HG02623 (cell line): ENCODE results near the gene TUBA1A.
"Not testable (repeated sequence)": the region's sequence is repeated elsewhere in the genome, so short reads cannot be mapped to it uniquely, and the experiment has no call there.

ENCODE experiments used
- ATAC-seq: cut with Tn5 transposase; IDR thresholded peaks from one replicate; pipeline ENCODE4 v1.9.1; 2021; ENCODE audit warnings: moderate library complexity; ENCODE audit not compliant: unreplicated experiment

Gene TUBA1A

DNA sequence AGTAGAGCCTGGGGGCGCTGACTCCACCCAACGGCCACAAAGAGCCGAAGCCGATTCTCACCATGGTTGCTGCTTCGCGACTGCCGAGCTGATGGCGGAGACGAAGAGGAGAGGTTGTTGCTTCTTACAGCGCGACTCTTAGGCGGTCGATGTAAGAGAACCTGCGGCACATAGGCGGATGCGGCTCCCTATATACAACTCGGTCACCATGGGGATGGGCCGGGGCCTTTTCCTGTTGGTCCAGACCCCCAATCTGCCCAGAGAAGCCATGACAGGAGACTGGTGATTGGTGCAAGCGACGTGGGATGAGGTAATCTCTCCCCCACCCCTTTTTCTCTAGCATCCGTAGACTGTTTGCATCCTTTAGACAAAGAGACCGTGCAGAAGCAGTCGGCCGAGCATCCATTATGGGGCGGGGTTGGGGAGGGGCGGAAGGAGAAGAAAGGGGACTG is at the start of gene TUBA1A:
Gene TUBA1A (minus strand): TSS at position 165 of the 452 bp plus-strand sequence. CDS start 101 bp downstream, at position 64.
- peak; percentile 88 for ATAC-seq

DNA sequence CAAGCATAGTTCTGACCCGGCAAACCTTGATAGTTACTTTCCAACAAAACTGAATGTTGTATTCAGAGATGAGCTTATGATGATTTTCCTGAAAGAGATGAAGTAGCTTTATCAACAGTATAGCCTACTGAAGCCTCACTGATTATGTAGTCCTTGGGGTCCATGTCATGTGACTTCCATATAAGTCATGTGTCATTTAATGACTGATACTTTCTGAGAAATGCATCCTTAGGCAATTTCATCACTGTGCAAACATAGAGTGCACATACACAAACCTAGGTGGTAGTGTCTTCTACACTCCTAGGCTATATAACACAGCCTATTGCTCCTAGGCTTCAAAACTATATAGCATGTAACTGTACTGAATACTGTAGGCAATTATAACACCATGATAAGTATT is 47.5 kb upstream of the TUBA1A start:
- ATAC-seq, result no peak

DNA sequence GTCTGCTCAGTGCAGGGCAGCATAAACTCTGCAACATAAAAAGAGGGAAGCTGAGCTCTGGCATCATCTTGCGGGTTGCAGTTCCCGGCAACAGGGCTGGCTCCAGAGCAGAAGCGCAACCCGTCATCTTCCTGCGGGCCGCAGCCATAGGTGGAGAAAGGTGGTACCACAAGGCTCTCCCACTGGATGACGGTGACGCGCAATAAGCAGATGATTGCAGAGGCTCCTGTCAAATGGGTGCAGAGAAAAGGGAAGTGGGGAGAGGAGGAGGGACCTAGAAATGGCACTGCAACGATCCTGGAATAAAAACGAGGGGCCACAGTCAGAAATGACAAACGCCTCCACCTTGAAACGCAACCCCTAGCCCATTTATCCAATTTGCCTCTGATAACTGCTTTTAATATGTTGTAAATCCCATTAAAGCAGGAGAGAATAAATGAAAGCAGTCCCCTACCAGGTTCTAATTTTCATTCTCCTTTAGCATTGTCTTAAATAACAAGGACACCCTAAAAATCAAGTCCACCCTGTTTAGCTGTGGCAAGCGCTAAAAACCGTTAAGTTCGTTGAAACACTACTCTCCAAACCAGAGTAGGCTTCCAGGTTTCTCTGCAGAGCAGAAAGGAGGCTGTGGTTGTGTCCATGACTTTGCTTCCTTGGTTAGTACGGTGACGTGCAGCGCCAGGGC is 45.1 kb upstream of the TUBA1A start:
- no peak for ATAC-seq

DNA sequence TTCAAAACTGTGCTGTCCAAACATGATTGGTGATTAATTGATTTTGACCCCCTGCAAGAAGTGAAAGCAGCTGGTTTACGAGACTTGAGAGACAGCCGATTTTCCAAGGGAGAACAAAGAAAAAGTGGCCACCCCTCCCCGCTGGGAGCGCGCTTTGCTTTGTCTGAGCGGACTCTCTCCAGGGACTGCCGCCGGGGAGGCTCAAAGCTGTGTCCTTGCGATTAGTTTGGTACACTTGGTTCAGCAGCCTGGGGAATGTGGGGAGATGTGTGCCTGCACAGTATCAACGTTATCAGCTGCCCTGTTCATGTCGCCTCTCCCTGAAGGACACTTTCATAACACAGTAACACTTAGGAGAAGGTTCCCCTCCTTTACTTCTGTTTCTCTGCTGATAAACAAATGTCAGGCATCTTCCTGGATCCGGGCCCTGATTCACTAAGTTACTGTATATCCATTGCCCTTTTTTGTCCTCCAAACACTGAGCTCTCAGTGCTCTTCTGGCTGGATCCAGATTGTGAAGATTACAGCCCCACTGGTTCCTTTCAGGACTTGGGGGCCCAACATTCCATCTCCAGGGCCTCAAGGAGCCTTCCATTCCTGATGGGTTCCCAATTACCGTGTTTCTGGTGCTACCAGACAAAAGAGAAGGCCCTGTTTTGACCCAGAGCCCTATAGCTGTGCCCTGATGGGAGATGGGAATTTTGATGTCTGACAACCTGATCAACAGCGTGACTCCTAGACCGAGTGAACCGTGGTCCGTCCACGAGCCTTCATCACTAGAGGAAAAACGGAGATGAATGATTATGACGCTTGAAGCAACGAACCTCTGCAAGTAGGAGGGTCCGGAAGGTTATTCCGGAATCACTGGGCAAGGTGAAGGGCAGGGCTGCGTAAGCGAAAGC is 44.3 kb upstream of the TUBA1A start:
- no peak for ATAC-seq

DNA sequence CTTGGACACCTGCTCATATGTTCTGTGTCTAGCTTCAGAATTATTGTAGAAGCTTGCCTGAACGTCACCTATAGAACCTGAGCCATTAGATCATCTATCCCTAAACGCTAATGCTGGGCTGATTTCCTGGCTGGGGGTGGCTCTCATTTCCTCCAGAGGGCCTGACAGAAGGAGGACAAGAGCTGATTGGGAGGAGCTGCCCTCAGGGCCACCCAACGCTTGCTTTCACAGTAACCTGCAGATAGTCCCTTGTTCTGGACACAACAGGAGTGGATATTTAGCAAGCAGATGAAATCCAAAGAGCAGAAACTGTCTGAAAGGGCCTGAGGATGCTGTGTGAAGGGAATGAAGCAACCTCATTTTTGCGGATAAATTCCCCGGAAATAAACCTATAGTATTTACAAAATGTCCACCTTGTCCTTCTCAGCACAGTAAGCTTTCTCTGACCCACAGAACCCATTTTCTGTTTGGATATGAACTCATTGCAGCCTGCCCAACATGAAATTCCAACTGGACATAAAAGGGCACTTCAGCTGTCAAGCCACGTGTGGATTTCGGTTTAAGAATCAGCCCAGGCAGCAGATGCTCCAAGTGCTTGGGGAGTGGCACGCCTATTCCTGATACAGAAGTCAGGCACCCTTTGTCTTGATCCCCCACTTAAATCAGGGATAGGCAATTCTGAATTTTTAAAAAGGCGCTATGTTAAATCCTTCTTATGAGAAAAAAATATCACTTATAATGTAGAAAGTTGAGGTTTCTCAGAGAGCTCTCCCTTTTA is 43.2 kb upstream of the TUBA1A start:
- no peak for ATAC-seq

DNA sequence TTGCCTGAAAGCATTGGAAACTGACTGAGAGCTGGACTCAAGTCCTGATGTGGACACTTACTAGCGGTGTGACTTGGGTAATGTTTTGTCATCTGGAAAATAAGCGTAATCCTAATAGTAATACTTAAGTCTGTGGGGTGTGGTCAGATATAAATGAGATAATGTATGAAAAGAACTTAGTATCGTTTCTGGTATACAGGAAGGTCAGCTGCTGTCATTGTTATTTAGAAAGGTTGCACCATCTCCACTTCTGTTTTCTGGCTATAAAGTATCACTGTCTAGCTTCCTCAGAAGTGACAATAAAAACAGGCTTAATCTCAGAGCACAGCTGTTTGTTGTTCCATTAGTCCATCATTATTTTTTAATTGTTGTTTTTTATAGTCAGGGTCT is 41.9 kb upstream of the TUBA1A start:
- ATAC-seq, result no peak

DNA sequence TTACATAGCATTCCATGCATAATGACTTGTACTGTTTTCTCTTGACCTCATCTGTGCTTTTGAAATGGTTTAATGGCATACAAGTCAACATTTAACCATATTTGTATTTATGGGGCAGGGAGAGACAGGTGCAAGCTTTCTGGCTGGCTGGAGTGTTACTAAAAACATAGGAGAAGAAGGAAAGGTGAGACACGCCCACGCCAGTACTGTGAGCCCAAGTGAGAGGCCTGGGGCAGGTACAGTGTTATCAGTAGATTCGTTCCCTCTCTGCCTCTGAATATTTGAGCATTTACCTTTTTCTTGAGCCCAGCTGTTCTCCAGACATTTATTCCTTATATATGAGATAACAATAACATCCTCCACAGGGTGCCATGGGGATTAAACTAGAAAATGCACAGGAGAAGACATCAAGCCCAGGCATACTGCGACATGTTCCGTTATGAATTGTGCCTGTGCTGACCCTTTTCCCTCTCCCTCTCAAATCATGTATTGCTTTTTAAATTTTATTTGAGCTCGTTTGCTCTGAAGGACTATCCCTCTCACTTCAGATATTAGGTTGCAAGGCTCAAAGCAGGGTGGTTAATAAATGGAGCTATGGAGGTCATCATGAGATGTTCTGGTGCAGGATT is 41.4 kb upstream of the TUBA1A start:
- ATAC-seq, result no peak

DNA sequence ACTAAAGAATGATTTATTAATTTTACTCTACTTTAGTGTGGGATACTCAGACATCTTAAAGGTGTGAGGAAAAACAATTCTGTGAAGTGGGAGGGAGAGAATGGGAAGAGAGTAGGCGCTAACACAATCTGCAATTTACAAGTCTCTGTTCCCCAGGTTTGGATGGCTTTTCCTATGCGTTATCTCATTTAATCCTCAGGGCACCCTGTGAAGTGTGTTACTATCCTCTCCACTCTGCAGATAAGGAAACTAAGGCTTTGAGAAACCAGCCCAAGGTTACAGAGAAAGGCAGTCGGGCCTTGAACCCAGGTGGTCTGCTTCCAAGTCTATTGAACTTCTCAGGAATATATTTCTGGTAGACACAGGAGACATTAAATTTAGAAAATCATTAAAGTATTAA is 39.8 kb upstream of the TUBA1A start:
- no peak for ATAC-seq

DNA sequence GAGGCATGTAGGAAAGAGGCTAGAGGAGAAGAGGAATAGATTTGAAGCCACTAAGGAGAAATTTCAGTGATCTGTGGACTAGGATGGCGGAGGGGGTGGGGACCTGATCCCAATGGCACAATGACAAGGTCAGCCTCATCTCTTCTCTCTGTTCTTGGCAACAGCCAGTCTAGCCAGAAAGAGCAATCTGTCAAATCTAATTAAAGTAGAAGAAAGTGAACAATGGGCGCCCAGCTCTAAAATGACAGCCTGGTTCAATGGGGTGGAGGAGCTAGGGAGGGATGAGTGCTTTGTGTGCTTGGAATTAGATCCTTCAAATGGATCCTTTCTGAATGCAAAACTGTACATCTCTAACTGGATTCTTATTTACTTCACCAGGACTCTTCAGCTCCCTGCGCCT is 38.8 kb upstream of the TUBA1A start:
- ATAC-seq, result no peak

DNA sequence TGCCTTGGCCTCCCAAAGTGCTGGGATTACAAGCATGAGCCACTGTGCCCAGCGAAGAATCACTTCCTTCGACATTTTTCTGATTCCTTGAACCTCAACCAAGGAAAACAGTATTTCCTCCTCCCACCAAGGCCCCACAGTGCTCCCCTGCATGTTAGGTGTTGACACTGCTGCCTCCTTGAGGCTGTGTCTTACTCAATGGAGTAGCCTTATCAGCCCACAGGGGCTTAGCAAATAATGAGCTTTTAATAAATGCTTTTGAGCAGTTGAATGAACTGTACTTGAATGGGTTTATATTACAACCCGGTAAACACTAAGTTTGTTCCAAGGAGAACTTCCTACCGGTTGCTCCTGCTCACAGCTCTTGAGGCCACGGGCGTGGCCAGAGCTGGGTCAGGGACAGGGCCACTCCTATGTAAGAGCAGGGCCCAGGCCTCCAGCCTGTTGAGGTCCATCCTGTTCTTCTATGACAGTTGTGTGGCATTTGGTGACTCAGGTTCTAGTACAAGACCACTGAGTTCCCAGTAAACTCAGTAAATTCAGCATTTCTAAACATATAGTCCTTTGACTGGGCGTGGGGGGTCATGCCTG is 36.8 kb upstream of the TUBA1A start:
- ATAC-seq, result no peak

DNA sequence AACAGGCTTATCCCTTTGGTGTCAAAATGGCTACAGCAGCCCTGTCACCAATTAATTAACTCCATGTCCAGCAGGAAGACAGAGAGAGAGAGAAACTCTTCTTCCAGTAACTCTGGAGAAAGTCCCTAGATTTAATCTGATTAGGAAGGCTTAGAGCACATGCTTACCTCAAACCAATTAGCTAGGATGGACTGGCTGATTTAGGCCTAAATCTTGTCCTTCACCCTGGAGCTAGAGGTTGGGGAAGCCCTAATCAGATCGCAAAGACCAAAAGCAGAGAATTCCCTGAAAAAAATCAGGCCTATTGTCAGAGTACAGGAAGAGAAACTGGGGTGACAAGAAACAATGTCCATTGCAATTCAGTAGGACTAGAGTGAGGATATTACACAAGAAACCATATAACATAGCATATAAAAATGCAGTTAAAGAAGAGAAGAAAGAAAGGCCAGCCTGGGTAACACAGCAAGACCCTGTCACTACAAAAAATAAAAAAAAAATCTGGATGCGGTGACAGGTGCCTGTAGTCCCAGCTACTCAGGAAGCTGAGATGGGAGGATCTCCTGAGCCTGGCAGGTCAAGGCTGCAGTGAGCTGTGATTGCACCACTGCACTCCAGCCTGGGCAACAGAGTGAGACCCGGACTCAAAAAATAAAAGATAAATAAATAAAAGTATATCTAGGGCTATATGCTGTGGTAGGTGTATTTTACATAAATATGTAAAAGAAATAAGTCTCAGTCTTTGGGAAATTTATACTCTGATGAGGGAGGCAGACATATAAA is 34.9 kb upstream of the TUBA1A start:
- ATAC-seq, result no peak

DNA sequence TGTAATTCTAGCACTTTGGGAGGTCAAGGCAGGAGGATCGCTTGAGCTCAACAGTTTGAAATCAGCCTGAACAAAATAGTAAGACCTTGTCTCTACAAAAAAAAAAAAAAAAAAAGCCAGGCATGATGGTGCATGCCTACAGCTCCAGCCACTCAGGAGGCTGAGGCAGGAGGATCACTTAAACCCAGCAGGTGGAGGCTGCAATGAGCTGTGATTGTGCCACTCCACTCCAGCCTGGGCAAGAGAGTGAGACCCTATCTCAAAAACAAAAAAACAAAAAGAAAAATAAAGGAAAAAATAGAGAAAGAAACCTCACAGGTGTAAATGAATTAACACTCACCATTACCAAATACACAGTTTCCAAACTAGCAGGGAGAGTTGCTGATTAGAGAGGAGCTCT is 34.2 kb upstream of the TUBA1A start:
- ATAC-seq, result no peak

DNA sequence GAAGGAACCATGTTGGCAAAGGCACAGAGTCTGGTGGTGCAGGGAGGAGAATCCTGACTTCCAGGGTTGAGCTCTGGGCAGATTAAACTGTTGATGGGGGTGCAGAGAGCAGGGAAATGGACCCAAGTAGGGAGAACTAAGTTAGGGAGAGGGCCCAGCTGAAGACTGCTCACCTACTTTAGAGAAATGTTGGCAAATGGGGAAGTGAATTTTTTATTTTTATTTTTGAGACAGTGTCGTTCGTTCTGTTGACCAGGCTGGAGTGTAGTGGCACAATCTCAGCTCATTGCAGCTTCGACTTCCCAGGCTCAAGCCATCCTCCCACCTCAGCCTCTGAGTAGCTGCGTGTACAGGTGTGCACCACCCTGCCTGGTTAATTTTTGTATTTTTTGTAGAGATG is 32.1 kb upstream of the TUBA1A start:
- no peak for ATAC-seq

DNA sequence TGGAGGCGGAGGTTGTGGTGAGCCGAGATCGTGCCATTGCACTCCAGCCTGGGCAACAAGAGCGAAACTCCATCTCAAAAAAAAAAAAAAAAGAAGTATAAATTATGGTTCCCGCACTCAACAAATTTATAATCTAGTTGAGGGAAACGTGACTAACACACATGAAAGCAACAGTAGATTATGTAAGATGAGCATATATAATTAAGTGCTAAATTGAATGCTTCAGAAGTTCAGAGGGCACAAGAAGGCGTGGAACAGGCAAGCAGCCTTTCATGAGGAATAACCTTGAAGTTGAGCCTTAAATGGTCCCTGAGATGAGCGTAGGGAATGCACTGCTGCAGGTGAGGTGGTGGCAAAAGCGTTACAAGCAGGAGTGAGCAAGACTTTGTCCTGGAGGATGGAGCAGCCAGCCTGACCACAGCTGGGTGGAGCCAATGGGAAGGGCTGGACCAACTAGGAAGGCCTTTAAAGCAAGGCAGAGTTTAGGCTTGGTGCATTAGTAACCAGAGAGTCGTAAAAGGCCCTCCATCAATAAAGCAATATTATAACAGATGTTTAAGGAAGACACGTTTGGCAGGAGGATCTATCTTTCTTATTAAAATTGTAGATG is 30.6 kb upstream of the TUBA1A start:
- no peak for ATAC-seq

DNA sequence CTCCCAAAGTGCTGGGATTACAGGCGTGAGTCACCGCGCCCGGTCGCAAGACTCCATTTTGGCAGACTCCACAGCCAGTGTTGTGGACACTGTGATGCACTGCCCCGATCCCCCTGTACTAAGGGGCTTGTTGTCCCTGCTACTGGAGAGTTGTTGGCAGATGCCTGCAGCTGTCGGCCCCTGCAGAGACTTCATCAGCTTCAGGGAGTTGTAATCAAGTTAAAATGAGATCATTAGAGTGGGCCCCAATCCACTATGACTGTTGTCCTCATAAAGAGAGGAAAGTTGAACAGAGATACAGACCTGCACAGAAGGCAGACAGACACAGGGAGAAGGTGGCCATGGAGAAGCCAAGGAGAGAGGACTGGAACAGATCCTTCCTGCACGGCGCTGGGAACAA is 23.7 kb upstream of the TUBA1A start:
- no peak for ATAC-seq

DNA sequence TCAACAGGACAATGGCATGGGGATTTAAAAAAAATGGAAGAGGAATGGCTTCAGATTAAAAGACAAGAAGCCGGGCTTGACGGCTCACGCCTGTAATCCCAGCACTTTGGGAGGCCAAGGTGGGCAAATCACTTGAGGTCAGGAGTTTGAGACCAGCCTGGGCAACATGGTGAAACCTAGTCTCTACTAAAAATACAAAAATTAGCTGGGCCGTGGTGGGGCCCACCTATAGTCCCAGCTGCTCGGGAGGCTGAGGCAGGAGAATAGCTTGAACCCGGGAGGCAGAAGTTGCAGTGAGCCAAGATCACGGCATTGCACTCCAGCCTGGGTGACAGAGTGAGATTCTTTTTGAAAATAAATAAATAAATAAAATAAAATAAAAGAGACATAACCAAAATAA is 21.8 kb upstream of the TUBA1A start:
- ATAC-seq, result not testable (repeated sequence)

DNA sequence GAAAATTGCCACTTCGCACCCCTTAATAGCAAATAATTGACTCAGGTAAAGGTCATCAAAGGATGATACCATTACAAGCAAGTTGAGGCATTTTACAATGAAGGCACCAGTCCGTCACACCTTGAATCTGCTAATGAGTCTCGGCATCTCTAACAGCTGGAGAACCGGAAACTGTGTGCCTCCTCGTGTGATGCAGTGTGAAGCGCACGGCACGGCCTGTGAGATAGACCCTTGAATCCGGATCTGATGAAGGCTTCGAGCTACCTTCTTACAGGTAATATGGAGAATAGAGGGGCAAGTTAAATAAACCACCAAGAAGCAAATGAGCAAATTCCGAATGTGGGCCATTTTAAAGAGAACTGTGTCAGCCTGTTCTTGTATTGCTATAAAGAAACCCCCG is 19.8 kb upstream of the TUBA1A start:
- no peak for ATAC-seq

DNA sequence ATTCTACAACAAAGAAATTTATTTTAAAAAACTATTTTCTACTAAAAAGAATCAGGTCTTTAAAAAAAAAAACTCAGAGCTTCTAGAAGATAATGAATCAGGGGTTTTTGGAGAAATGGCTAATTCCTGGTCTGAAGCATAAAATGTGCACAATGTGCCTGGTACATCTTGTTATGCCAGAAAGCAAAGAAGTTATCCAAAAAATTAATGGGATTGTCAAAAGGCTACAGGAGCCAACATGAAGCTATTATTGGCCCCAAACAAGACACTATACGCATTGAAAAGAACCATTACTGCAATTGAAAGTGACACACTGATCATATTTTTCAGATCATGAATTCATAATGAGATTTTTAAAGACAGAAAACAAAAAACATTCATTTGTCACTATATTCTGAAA is 19.3 kb upstream of the TUBA1A start:
- ATAC-seq, result no peak

DNA sequence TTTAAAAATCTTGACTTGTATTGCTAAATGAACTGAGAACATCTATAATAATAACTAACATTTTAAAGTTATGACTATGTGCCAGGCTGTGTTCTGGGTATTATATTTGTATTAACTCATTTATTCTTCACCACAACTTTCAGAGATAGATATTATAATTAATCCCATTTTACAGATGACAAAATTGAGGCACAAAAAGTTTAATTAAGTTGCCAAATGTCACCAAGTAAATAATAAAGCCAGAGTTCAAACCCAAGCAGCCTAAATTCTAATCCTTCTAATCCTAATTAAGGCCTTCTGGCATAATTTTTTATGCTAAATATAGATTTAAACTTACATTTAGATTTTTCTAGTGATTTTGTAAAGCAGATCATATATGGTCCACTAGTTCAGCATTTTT is 17.5 kb upstream of the TUBA1A start:
- no peak for ATAC-seq
